ENCODE data around the gene NKAIN1.

Gene NKAIN1

GRCh38 chr1:31234123-31234708 is 5.5 kb downstream of the NKAIN1 start:
- DNase-seq (ENCODE audit: low read depth), result no peak

- no peak for DNase-seq (ENCODE audit: low read depth)
Observed at GRCh38 chr1:31232689-31233088, 7.0 kb downstream of the NKAIN1 start.

GRCh38 chr1:31231802-31232201 is 7.9 kb downstream of the NKAIN1 start:
- no peak for DNase-seq (ENCODE audit: low read depth)

GRCh38 chr1:31230378-31230777 is 9.3 kb downstream of the NKAIN1 start:
- no peak for DNase-seq (ENCODE audit: low read depth)

GRCh38 chr1:31228986-31229385 is 10.7 kb downstream of the NKAIN1 start:
- DNase-seq (ENCODE audit: low read depth), result no peak

GRCh38 chr1:31227891-31228568 is 11.7 kb downstream of the NKAIN1 start:
- no peak for DNase-seq (ENCODE audit: low read depth)

- DNase-seq (ENCODE audit: low read depth), result no peak
Observed at GRCh38 chr1:31224068-31224467, 15.6 kb downstream of the NKAIN1 start.

- no peak for DNase-seq (ENCODE audit: low read depth)
Observed at GRCh38 chr1:31222176-31222575, 17.5 kb downstream of the NKAIN1 start.

- no peak for DNase-seq (ENCODE audit: low read depth)
Observed at GRCh38 chr1:31221072-31221471, 18.6 kb downstream of the NKAIN1 start.

- no peak for DNase-seq (ENCODE audit: low read depth)
Observed at GRCh38 chr1:31219489-31219888, 20.2 kb downstream of the NKAIN1 start.

- no peak for DNase-seq (ENCODE audit: low read depth)
Observed at GRCh38 chr1:31218705-31219104, 21.0 kb downstream of the NKAIN1 start.

GRCh38 chr1:31216016-31216415 is 23.7 kb downstream of the NKAIN1 start:
- DNase-seq (ENCODE audit: low read depth), result no peak

- no peak for DNase-seq (ENCODE audit: low read depth)
Observed at GRCh38 chr1:31215065-31215570, 24.6 kb downstream of the NKAIN1 start.

GRCh38 chr1:31214316-31215064 is 25.2 kb downstream of the NKAIN1 start:
- no peak for DNase-seq (ENCODE audit: low read depth)

- DNase-seq (ENCODE audit: low read depth), result no peak
Observed at GRCh38 chr1:31208361-31208945, 31.2 kb downstream of the NKAIN1 start.

GRCh38 chr1:31207569-31207968 is 32.1 kb downstream of the NKAIN1 start:
- no peak for DNase-seq (ENCODE audit: low read depth)

- no peak for DNase-seq (ENCODE audit: low read depth)
Observed at GRCh38 chr1:31207046-31207445, 32.6 kb downstream of the NKAIN1 start.

- DNase-seq (ENCODE audit: low read depth), result no peak
Observed at GRCh38 chr1:31203215-31203614, 36.5 kb downstream of the NKAIN1 start.

GRCh38 chr1:31201931-31202360 is 37.7 kb downstream of the NKAIN1 start:
- DNase-seq (ENCODE audit: low read depth), result no peak

GRCh38 chr1:31199949-31200348 is 39.7 kb downstream of the NKAIN1 start:
- no peak for DNase-seq (ENCODE audit: low read depth)

- DNase-seq (ENCODE audit: low read depth), result no peak
Observed at GRCh38 chr1:31199236-31199790, 40.4 kb downstream of the NKAIN1 start.

GRCh38 chr1:31198600-31198999 is 41.1 kb downstream of the NKAIN1 start:
- DNase-seq (ENCODE audit: low read depth), result no peak

Data from activated T-cell treated with anti-CD3 and anti-CD28 coated beads for 24 hours (primary cell).